OCI-LY1 (cell line): Measurements from ENCODE around the gene BLOC1S1.

Source experiments
- CTCF ChIP-seq: fragments of 200-600 bp; sonication (generic), shearing (Covaris generic); IDR thresholded peaks from 2 replicates; pipeline ENCODE4 v1.5.1; 2017; ENCODE audit warnings: mild to moderate bottlenecking, antibody characterized with exemption, low read length, moderate library complexity, mixed read lengths
- EZH2 ChIP-seq: fragments of 200-600 bp; sonication (generic), shearing (Covaris generic); IDR thresholded peaks from 2 replicates; pipeline ENCODE4 v1.8.0; 2017; ENCODE audit warnings: borderline replicate concordance, mixed run types, mild to moderate bottlenecking, antibody characterized with exemption, low read length, moderate library complexity, mixed read lengths

- TF ChIP-seq CTCF (no peak), EZH2 (no peak)
Observed at GRCh38 chr12:55697686-55698085, 18.2 kb upstream of the BLOC1S1 start.
